ENCODE data around the gene CCDC142. TPM values are rescaled to one million over a fixed set of nuclear protein-coding genes. Genes with fewer than 3 reads are reported as not detected.

The CCDC142 gene
- total RNA-seq, 2 experiments from 2014 or later, result 10.2 to 12.4 TPM

DNA sequence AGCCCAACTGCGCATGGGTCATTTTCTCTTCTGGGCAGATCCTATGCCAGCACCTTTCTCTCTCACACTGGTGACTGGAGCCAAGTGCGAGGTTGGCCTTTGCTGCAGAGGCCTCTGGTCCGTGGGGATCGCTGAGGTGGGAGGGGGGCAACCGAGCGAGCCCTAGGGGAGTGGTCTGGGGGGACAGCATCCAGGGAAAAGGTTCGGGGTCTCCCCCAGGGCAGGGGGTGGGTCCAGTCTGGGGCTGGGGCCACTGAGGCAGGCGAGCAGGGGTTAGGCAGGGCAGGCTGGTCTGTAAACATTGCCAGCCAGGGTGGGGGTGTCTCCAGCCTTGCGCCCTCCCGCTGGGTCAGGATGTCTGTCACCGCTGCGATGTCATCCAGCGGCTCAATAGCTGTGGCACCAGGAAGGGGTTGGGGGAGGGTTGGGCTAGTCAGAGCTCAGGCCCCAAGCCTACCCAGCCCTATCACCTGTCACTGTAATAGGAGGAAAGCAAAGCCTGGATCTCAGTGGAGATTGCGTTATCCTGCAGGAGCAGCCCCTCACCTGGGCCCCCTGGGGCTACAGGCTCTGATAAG lies 56.5 kb downstream of the CCDC142 start:
- H3K4me3 ChIP-seq (ENCODE audit: low read length), result no peak overlapping the region
- no peak overlapping the region for H3K4me3 Mint-ChIP-seq
- ChIA-PET CTCF (no interaction called here), POLR2A (interaction anchor here (1.3 kb wide), 1 partner anchor 28 kb away, joined by 4 read pairs; the partner anchor contains the start of gene INO80B)
- no peak overlapping the region for H3K27ac ChIP-seq (ENCODE audit: low read depth in 1 of 2, low read length in 2 of 2)
- peaks cover 15% of the 10 kb centered on the region for H3K4me1 Mint-ChIP-seq (ENCODE audit: low read depth)
- H3K27ac Mint-ChIP-seq, result no peak overlapping the region
- no peak for ATAC-seq (ENCODE audit: poor library complexity)
- H3K27me3 Mint-ChIP-seq, result no peaks in the 10 kb centered on the region
- no peaks in the 10 kb centered on the region for H3K9me3 ChIP-seq (ENCODE audit: control insufficient read depth in 1 of 2, insufficient read depth in 1 of 2, low read length in 2 of 2)
- no peak for DNase-seq
- H3K36me3 Mint-ChIP-seq (ENCODE audit: low read depth), result peaks cover 16% of the 10 kb centered on the region
- TF ChIP-seq, protein P1, sequence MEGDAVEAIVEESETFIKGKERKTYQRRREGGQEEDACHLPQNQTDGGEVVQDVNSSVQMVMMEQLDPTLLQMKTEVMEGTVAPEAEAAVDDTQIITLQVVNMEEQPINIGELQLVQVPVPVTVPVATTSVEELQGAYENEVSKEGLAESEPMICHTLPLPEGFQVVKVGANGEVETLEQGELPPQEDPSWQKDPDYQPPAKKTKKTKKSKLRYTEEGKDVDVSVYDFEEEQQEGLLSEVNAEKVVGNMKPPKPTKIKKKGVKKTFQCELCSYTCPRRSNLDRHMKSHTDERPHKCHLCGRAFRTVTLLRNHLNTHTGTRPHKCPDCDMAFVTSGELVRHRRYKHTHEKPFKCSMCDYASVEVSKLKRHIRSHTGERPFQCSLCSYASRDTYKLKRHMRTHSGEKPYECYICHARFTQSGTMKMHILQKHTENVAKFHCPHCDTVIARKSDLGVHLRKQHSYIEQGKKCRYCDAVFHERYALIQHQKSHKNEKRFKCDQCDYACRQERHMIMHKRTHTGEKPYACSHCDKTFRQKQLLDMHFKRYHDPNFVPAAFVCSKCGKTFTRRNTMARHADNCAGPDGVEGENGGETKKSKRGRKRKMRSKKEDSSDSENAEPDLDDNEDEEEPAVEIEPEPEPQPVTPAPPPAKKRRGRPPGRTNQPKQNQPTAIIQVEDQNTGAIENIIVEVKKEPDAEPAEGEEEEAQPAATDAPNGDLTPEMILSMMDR (IDR thresholded peaks at IDR 0.05), result no peak
- H3K9me3 Mint-ChIP-seq, result no peaks in the 10 kb centered on the region
- peaks cover 9% of the 10 kb centered on the region for H3K4me1 ChIP-seq (ENCODE audit: insufficient read depth, low read length)
- H3K27me3 ChIP-seq (ENCODE audit: control insufficient read depth in 1 of 2, insufficient read depth in 2 of 2, low read length in 2 of 2), result no peaks in the 10 kb centered on the region
- H3K36me3 ChIP-seq (ENCODE audit: insufficient read depth, low read length), result peaks cover 11% of the 10 kb centered on the region
- intact Hi-C loops (cut with DNase I, micrococcal nuclease), result no loop called here

DNA sequence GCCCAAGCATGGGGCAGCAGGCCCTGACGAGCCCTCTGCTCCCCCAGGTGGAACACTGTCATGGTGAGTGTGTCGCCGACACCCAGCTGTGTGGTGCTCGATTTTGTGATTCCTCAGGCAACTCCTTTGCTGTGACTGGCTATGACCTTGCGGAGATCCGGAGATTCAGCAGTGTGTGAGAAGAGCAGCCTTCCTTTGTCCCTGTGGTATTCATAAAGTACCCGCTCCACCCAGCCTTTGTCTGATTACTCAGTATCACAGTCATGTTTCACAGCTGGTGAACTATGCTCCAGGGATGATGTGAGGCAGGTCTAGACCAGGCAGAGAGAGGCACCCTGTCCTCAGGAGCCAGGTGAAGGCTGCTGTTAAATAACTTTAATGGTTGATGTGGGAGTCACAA lies 57.3 kb downstream of the CCDC142 start:
- H3K27me3 Mint-ChIP-seq, result no peaks in the 10 kb centered on the region
- peaks cover 16% of the 10 kb centered on the region for H3K36me3 Mint-ChIP-seq (ENCODE audit: low read depth)
- DNase-seq (no peak), ATAC-seq (ENCODE audit: poor library complexity) (no peak)
- H3K27ac Mint-ChIP-seq, result no peak overlapping the region
- Histone ChIP-seq H3K4me3 (ENCODE audit: low read length) (no peak overlapping the region), H3K27ac (ENCODE audit: low read depth in 1 of 2, low read length in 2 of 2) (no peak overlapping the region), H3K36me3 (ENCODE audit: insufficient read depth, low read length) (peaks cover 11% of the 10 kb centered on the region), H3K4me1 (ENCODE audit: insufficient read depth, low read length) (peaks cover 17% of the 10 kb centered on the region), H3K9me3 (ENCODE audit: control insufficient read depth in 1 of 2, insufficient read depth in 1 of 2, low read length in 2 of 2) (no peaks in the 10 kb centered on the region), H3K27me3 (ENCODE audit: control insufficient read depth in 1 of 2, insufficient read depth in 2 of 2, low read length in 2 of 2) (no peaks in the 10 kb centered on the region)
- intact Hi-C loops (cut with DNase I, micrococcal nuclease), result no loop called here
- H3K4me3 Mint-ChIP-seq, result no peak overlapping the region
- no peaks in the 10 kb centered on the region for H3K9me3 Mint-ChIP-seq
- CTCF ChIA-PET, result no interaction called here
- POLR2A ChIA-PET, result interaction anchor here (1.3 kb wide), 1 partner anchor 29 kb away, joined by 4 read pairs; the partner anchor contains the start of gene INO80B
- H3K4me1 Mint-ChIP-seq (ENCODE audit: low read depth), result peaks cover 21% of the 10 kb centered on the region
- TF ChIP-seq, protein P1 (IDR thresholded peaks at IDR 0.05), result no peak

DNA sequence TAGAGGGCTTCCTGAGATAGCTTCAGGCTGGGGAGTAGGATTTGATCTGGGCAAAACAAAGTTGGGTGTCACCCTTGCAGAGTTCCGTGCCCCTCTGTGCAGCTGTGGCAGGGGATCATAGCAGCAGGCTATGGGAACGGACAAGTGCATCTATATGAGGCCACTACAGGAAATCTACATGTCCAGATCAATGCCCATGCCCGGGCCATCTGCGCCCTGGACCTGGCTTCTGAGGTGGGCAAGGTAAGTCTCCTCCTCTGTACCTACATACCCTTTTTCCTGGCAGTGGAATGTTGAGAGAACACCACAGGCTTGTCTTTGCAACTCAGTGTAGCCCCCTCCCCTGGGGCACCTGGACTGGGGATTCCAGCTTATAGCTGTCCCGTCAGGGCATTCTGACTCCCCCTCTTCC lies 57.8 kb downstream of the CCDC142 start:
- Histone ChIP-seq H3K27me3 (ENCODE audit: control insufficient read depth in 1 of 2, insufficient read depth in 2 of 2, low read length in 2 of 2) (no peaks in the 10 kb centered on the region), H3K9me3 (ENCODE audit: control insufficient read depth in 1 of 2, insufficient read depth in 1 of 2, low read length in 2 of 2) (no peaks in the 10 kb centered on the region), H3K36me3 (ENCODE audit: insufficient read depth, low read length) (peaks cover 11% of the 10 kb centered on the region), H3K27ac (ENCODE audit: low read depth in 1 of 2, low read length in 2 of 2) (no peak overlapping the region), H3K4me3 (ENCODE audit: low read length) (no peak overlapping the region), H3K4me1 (ENCODE audit: insufficient read depth, low read length) (peaks cover 20% of the 10 kb centered on the region)
- ATAC-seq (ENCODE audit: poor library complexity) (no peak), DNase-seq (no peak)
- ChIA-PET POLR2A (interaction anchor here (1.3 kb wide), 1 partner anchor 30 kb away, joined by 4 read pairs; the partner anchor contains the start of gene INO80B), CTCF (no interaction called here)
- TF ChIP-seq, protein P1 (IDR thresholded peaks at IDR 0.05), result no peak
- Mint-ChIP-seq H3K4me1 (ENCODE audit: low read depth) (peaks cover 26% of the 10 kb centered on the region), H3K27ac (no peak overlapping the region), H3K27me3 (no peaks in the 10 kb centered on the region), H3K36me3 (ENCODE audit: low read depth) (peaks cover 16% of the 10 kb centered on the region), H3K9me3 (no peaks in the 10 kb centered on the region), H3K4me3 (no peak overlapping the region)
- intact Hi-C loops (cut with DNase I, micrococcal nuclease), result loop anchor here in 1 of 2 experiments (5.0 kb wide), 1 partner anchor 47 kb away; the partner anchor contains the start of gene MRPL53

Data from CD4-positive, alpha-beta T cell (primary cell).